ENCODE data around the gene NDEL1. TPM values are rescaled to one million over a fixed set of nuclear protein-coding genes. Genes with fewer than 3 reads are reported as not detected.

Gene NDEL1
- total and polyA plus RNA-seq, 3 experiments from 2014 or later, result 50.6 to 66.6 (median 57.1) TPM

GRCh38 chr17:8481703-8482102 lies 46.0 kb downstream of the NDEL1 start:
- H3K4me1 Mint-ChIP-seq, result peaks cover 0 to 2% (median 0%) of the 10 kb centered on the region in 3 donors
- Histone ChIP-seq H3K27ac (ENCODE audit: low read depth, low read length) (no peak overlapping the region), H3K9me3 (ENCODE audit: low read length) (peaks cover 4% of the 10 kb centered on the region), H3K27me3 (ENCODE audit: insufficient read depth, low read length, poor library complexity, severe bottlenecking) (no peaks in the 10 kb centered on the region), H3K4me1 (ENCODE audit: insufficient read depth, low read length) (no peaks in the 10 kb centered on the region), H3K36me3 (ENCODE audit: insufficient read depth, low read length) (peaks cover 12% of the 10 kb centered on the region), H3K4me3 (ENCODE audit: low read length) (no peak overlapping the region)
- peaks cover 17 to 67% (median 29%) of the 10 kb centered on the region in 3 donors for H3K36me3 Mint-ChIP-seq
- H3K27ac Mint-ChIP-seq, result no peak overlapping the region
- DNase-seq, result no peak
- H3K4me3 Mint-ChIP-seq, result no peak overlapping the region
- H3K9me3 Mint-ChIP-seq, result peaks cover 4 to 15% (median 11%) of the 10 kb centered on the region in 5 donors
- POLR2A ChIA-PET, result interaction anchor here (0.6 kb wide), 1 partner anchor 14 kb away, joined by 3 read pairs; no protein-coding TSS in a partner anchor
- no peaks in the 10 kb centered on the region for H3K27me3 Mint-ChIP-seq
- CTCF ChIA-PET, result no interaction called here

GRCh38 chr17:8482546-8482945 lies 46.9 kb downstream of the NDEL1 start:
- no peak overlapping the region for H3K4me3 Mint-ChIP-seq
- CTCF ChIA-PET, result interaction anchor here (0.6 kb wide), 1 partner anchor 15 kb away, joined by 4 read pairs; no protein-coding TSS in a partner anchor

GRCh38 chr17:8484465-8484864 lies 48.8 kb downstream of the NDEL1 start:
- Mint-ChIP-seq H3K4me3 (no peak overlapping the region), H3K36me3 (peaks cover 15 to 42% (median 29%) of the 10 kb centered on the region in 3 donors), H3K27ac (no peak overlapping the region), H3K4me1 (no peaks in the 10 kb centered on the region), H3K27me3 (no peaks in the 10 kb centered on the region), H3K9me3 (peaks cover 4 to 16% (median 11%) of the 10 kb centered on the region in 5 donors)
- ChIA-PET POLR2A (interaction anchor here (0.5 kb wide), 1 partner anchor 1592 kb away, joined by 3 read pairs; no protein-coding TSS in a partner anchor), CTCF (no interaction called here)
- DNase-seq, result no peak
- Histone ChIP-seq H3K4me3 (ENCODE audit: low read length) (no peak overlapping the region), H3K27me3 (ENCODE audit: insufficient read depth, low read length, poor library complexity, severe bottlenecking) (no peaks in the 10 kb centered on the region), H3K4me1 (ENCODE audit: insufficient read depth, low read length) (no peaks in the 10 kb centered on the region), H3K36me3 (ENCODE audit: insufficient read depth, low read length) (peaks cover 12% of the 10 kb centered on the region), H3K9me3 (ENCODE audit: low read length) (peaks cover 4% of the 10 kb centered on the region), H3K27ac (ENCODE audit: low read depth, low read length) (no peak overlapping the region)

More at GRCh38 chr17:8482546-8482945, 46.9 kb downstream of the NDEL1 start:
- H3K9me3 ChIP-seq (ENCODE audit: low read length), result peaks cover 4% of the 10 kb centered on the region
- H3K4me3 ChIP-seq (ENCODE audit: low read length), result no peak overlapping the region
- H3K27ac ChIP-seq (ENCODE audit: low read depth, low read length), result no peak overlapping the region
- Mint-ChIP-seq H3K36me3 (peaks cover 17 to 60% (median 29%) of the 10 kb centered on the region in 3 donors), H3K4me1 (peaks cover 0 to 2% (median 0%) of the 10 kb centered on the region in 3 donors), H3K27me3 (no peaks in the 10 kb centered on the region), H3K9me3 (peaks cover 4 to 16% (median 11%) of the 10 kb centered on the region in 5 donors), H3K27ac (no peak overlapping the region)
- H3K27me3 ChIP-seq (ENCODE audit: insufficient read depth, low read length, poor library complexity, severe bottlenecking), result no peaks in the 10 kb centered on the region
- H3K4me1 ChIP-seq (ENCODE audit: insufficient read depth, low read length), result no peaks in the 10 kb centered on the region
- no peak for DNase-seq
- H3K36me3 ChIP-seq (ENCODE audit: insufficient read depth, low read length), result peaks cover 12% of the 10 kb centered on the region
- POLR2A ChIA-PET, result no interaction called here

GRCh38 chr17:8485491-8485890 lies 49.8 kb downstream of the NDEL1 start:
- Histone ChIP-seq H3K9me3 (ENCODE audit: low read length) (peaks cover 4% of the 10 kb centered on the region), H3K4me1 (ENCODE audit: insufficient read depth, low read length) (no peaks in the 10 kb centered on the region), H3K4me3 (ENCODE audit: low read length) (no peak overlapping the region), H3K27me3 (ENCODE audit: insufficient read depth, low read length, poor library complexity, severe bottlenecking) (no peaks in the 10 kb centered on the region), H3K36me3 (ENCODE audit: insufficient read depth, low read length) (peaks cover 12% of the 10 kb centered on the region), H3K27ac (ENCODE audit: low read depth, low read length) (no peak overlapping the region)
- Mint-ChIP-seq H3K36me3 (peaks cover 16 to 35% (median 32%) of the 10 kb centered on the region in 3 donors), H3K27ac (no peak overlapping the region), H3K9me3 (peaks cover 4 to 16% (median 11%) of the 10 kb centered on the region in 5 donors), H3K4me1 (no peaks in the 10 kb centered on the region), H3K4me3 (no peak overlapping the region), H3K27me3 (no peaks in the 10 kb centered on the region)
- ChIA-PET POLR2A (no interaction called here), CTCF (no interaction called here)
- no peak for DNase-seq

DNA sequence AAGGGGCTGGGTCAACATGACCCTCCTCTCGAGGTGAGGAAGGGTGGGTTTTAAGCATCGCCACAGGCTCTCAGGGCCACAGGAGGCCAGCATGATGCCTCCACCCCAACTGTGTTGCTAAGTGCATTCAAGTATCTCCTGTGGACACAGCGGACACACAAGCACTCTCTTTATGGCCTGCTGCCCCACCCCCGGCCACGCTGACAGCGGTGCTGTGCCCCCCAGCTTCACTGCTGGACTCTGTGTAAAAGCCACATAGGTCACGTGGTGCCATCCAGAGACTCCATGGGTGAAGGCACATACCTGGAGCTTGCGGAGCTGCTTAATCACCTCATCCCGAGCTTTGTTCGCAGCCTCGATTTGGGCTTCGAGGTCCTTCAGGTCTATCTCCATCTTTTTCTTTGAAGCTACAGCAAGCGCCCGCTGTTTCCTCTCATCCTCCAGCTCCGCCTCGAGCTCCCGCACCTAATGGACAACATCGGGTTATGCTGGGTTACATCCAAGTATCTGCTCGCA lies 51.5 kb downstream of the NDEL1 start:
- no peak for DNase-seq
- no peaks in the 10 kb centered on the region for H3K27me3 Mint-ChIP-seq
- Histone ChIP-seq H3K4me1 (ENCODE audit: insufficient read depth, low read length) (no peaks in the 10 kb centered on the region), H3K9me3 (ENCODE audit: low read length) (peaks cover 4% of the 10 kb centered on the region), H3K4me3 (ENCODE audit: low read length) (no peak overlapping the region), H3K27me3 (ENCODE audit: insufficient read depth, low read length, poor library complexity, severe bottlenecking) (no peaks in the 10 kb centered on the region), H3K27ac (ENCODE audit: low read depth, low read length) (no peak overlapping the region), H3K36me3 (ENCODE audit: insufficient read depth, low read length) (peaks cover under 1% of the 10 kb centered on the region)
- H3K27ac Mint-ChIP-seq, result no peak overlapping the region
- peaks cover 21 to 35% (median 27%) of the 10 kb centered on the region in 3 donors for H3K36me3 Mint-ChIP-seq
- H3K9me3 Mint-ChIP-seq, result peaks cover 4 to 18% (median 11%) of the 10 kb centered on the region in 5 donors
- ChIA-PET CTCF (no interaction called here), POLR2A (no interaction called here)
- H3K4me3 Mint-ChIP-seq, result no peak overlapping the region
- peaks cover 0 to 1% (median 0%) of the 10 kb centered on the region in 3 donors for H3K4me1 Mint-ChIP-seq

- Histone ChIP-seq H3K36me3 (ENCODE audit: insufficient read depth, low read length) (no peaks in the 10 kb centered on the region), H3K27ac (ENCODE audit: low read depth, low read length) (no peak overlapping the region), H3K4me3 (ENCODE audit: low read length) (no peak overlapping the region), H3K27me3 (ENCODE audit: insufficient read depth, low read length, poor library complexity, severe bottlenecking) (no peaks in the 10 kb centered on the region), H3K9me3 (ENCODE audit: low read length) (peaks cover 4% of the 10 kb centered on the region), H3K4me1 (ENCODE audit: insufficient read depth, low read length) (no peaks in the 10 kb centered on the region)
- H3K4me3 Mint-ChIP-seq, result no peak overlapping the region
- POLR2A ChIA-PET, result no interaction called here
- peaks cover 4 to 17% (median 14%) of the 10 kb centered on the region in 5 donors for H3K9me3 Mint-ChIP-seq
- no peak for DNase-seq
- CTCF ChIA-PET, result no interaction called here
- H3K27ac Mint-ChIP-seq, result peak overlapping the region in 2 of 8 donors; percentile 50 to 67
- H3K36me3 Mint-ChIP-seq, result peaks cover 21 to 31% (median 22%) of the 10 kb centered on the region in 3 donors
- peaks cover 0 to 1% (median 0%) of the 10 kb centered on the region in 3 donors for H3K4me1 Mint-ChIP-seq
- no peaks in the 10 kb centered on the region for H3K27me3 Mint-ChIP-seq
Observed at GRCh38 chr17:8487743-8488142, 52.1 kb downstream of the NDEL1 start.

GRCh38 chr17:8488491-8488890 lies 52.8 kb downstream of the NDEL1 start:
- Histone ChIP-seq H3K27ac (ENCODE audit: low read depth, low read length) (no peak overlapping the region), H3K9me3 (ENCODE audit: low read length) (peaks cover 4% of the 10 kb centered on the region), H3K27me3 (ENCODE audit: insufficient read depth, low read length, poor library complexity, severe bottlenecking) (no peaks in the 10 kb centered on the region), H3K4me1 (ENCODE audit: insufficient read depth, low read length) (no peaks in the 10 kb centered on the region), H3K36me3 (ENCODE audit: insufficient read depth, low read length) (no peaks in the 10 kb centered on the region), H3K4me3 (ENCODE audit: low read length) (no peak overlapping the region)
- Mint-ChIP-seq H3K4me1 (peaks cover 0 to 1% (median 0%) of the 10 kb centered on the region in 3 donors), H3K4me3 (no peak overlapping the region), H3K27ac (no peak overlapping the region), H3K36me3 (peaks cover 15 to 24% (median 17%) of the 10 kb centered on the region in 3 donors), H3K27me3 (no peaks in the 10 kb centered on the region), H3K9me3 (peaks cover 4 to 14% (median 13%) of the 10 kb centered on the region in 5 donors)
- CTCF ChIA-PET, result no interaction called here
- DNase-seq, result no peak
- POLR2A ChIA-PET, result no interaction called here

GRCh38 chr17:8488901-8489300 lies 53.2 kb downstream of the NDEL1 start:
- Mint-ChIP-seq H3K9me3 (peaks cover 4 to 11% (median 10%) of the 10 kb centered on the region in 5 donors), H3K27me3 (no peaks in the 10 kb centered on the region), H3K27ac (no peak overlapping the region), H3K4me1 (peaks cover 0 to 1% (median 0%) of the 10 kb centered on the region in 3 donors), H3K36me3 (peaks cover 12 to 21% (median 17%) of the 10 kb centered on the region in 3 donors), H3K4me3 (no peak overlapping the region)
- ChIA-PET POLR2A (no interaction called here), CTCF (no interaction called here)
- H3K4me3 ChIP-seq (ENCODE audit: low read length), result no peak overlapping the region
- no peaks in the 10 kb centered on the region for H3K4me1 ChIP-seq (ENCODE audit: insufficient read depth, low read length)
- DNase-seq, result no peak
- no peak overlapping the region for H3K27ac ChIP-seq (ENCODE audit: low read depth, low read length)
- peaks cover 4% of the 10 kb centered on the region for H3K9me3 ChIP-seq (ENCODE audit: low read length)
- no peaks in the 10 kb centered on the region for H3K27me3 ChIP-seq (ENCODE audit: insufficient read depth, low read length, poor library complexity, severe bottlenecking)
- H3K36me3 ChIP-seq (ENCODE audit: insufficient read depth, low read length), result no peaks in the 10 kb centered on the region

Data from CD8-positive, alpha-beta memory T cell (primary cell).